Measurements from ENCODE around the gene FANCB.
A peak's percentile ranks its signal among the peaks of the same experiment; 100 is the strongest.

Gene FANCB

DNA sequence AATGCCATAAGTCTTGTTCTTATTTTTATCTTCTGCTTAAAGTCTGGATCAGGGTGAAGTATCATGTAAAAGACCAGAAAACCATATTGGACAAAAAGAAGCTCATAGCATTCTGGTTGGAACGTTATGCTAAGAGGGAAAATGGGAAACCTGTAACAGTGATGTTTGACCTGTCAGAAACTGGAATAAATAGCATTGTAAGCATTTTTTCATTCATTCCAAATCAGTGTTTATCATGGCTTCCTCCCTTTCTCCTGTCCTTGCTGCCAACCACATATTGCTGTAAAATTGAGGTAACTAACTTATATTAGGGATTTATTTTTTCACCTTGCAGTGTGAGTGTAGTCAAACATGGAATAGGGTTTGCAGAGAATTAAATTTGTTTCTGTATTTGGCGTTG, 24.2 kb upstream of the FANCB start:
- Histone ChIP-seq H2AFZ (ENCODE audit: low read length, unreplicated experiment) (no peak overlapping the region), H3K27me3 (ENCODE audit: insufficient read depth, low read length) (no peaks in the 10 kb centered on the region), H3K4me3 (ENCODE audit: low read depth, low read length) (no peak overlapping the region), H3K79me2 (ENCODE audit: control insufficient read depth, insufficient read depth, low read length, unreplicated experiment) (no peaks in the 10 kb centered on the region), H3K27ac (ENCODE audit: low read depth, low read length) (no peak overlapping the region), H3K36me3 (ENCODE audit: insufficient read depth, low read length) (peaks cover 32% of the 10 kb centered on the region), H3K4me1 (ENCODE audit: control insufficient read depth, insufficient read depth, low read length, unreplicated experiment) (peaks cover 11% of the 10 kb centered on the region)

DNA sequence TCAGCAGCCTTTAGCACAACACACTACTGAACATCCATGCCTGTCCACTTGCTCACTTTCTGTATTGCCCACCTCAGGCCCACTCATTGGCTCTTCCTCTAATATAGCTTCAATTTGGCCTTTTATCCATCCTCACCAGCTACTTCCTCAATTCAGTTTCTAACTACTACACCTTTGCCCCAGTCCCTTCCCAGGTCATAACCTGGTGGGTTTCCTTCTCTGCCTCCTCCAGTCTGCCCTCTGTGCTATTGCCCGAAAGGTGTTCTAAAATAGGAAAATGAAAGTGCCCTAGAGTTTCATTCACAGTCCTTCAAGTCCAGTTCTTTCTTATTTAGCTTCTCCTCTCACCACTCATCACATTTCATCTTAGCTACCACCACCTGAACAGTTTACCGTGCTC, 23.4 kb upstream of the FANCB start:
- H3K27me3 ChIP-seq (ENCODE audit: insufficient read depth, low read length): no peaks in the 10 kb centered on the region
- H3K4me3 ChIP-seq (ENCODE audit: low read depth, low read length): no peak overlapping the region
- peaks cover 11% of the 10 kb centered on the region for H3K4me1 ChIP-seq (ENCODE audit: control insufficient read depth, insufficient read depth, low read length, unreplicated experiment)
- H3K79me2 ChIP-seq (ENCODE audit: control insufficient read depth, insufficient read depth, low read length, unreplicated experiment): no peaks in the 10 kb centered on the region
- no peak overlapping the region for H3K27ac ChIP-seq (ENCODE audit: low read depth, low read length)
- no peak overlapping the region for H2AFZ ChIP-seq (ENCODE audit: low read length, unreplicated experiment)
- peaks cover 27% of the 10 kb centered on the region for H3K36me3 ChIP-seq (ENCODE audit: insufficient read depth, low read length)

DNA sequence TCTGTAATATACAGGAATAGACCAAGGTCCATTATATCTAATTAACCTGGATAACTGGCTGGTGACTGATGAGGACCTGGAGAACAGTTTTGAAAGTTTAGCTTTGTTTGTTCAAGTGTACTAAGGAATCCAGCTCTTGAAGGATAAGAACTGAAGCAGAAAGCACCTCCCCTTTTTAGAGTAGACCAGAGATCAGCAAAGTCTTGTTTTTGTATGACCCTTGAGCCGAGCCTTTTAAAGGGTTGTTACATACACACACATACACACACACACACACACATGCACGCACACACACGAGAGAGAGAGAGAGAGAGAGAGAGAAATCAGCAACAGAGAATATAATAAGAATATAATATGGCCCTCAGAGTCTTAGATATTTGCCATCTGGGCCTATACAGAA, 13.4 kb upstream of the FANCB start:
- peaks cover 14% of the 10 kb centered on the region for H3K4me1 ChIP-seq (ENCODE audit: control insufficient read depth, insufficient read depth, low read length, unreplicated experiment)
- H3K36me3 ChIP-seq (ENCODE audit: insufficient read depth, low read length): no peaks in the 10 kb centered on the region
- H3K27me3 ChIP-seq (ENCODE audit: insufficient read depth, low read length): no peaks in the 10 kb centered on the region
- H3K79me2 ChIP-seq (ENCODE audit: control insufficient read depth, insufficient read depth, low read length, unreplicated experiment): peaks cover 9% of the 10 kb centered on the region
- H3K4me3 ChIP-seq (ENCODE audit: low read depth, low read length): no peak overlapping the region
- no peak overlapping the region for H2AFZ ChIP-seq (ENCODE audit: low read length, unreplicated experiment)
- H3K27ac ChIP-seq (ENCODE audit: low read depth, low read length): no peak overlapping the region

DNA sequence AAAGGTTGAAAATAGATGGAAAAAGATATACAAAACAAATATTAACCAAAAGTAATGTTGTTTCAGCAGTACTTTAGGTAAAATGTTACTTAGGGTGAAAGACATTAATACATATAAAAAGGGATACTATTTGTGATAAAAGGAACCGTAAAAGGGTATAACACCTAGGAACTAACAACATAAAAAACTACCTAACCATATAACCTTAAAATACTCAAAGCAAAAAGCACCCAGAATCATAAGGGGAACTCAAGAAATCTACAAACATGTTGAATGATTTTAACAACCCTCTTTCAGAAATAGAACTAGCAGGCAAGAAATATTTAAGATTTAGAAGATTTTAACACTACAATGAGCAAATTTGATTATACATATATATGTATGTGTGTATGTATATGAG, 11.8 kb upstream of the FANCB start:
- H3K36me3 ChIP-seq (ENCODE audit: insufficient read depth, low read length): no peaks in the 10 kb centered on the region
- H3K4me3 ChIP-seq (ENCODE audit: low read depth, low read length): no peak overlapping the region
- no peaks in the 10 kb centered on the region for H3K4me1 ChIP-seq (ENCODE audit: control insufficient read depth, insufficient read depth, low read length, unreplicated experiment)
- peaks cover 4% of the 10 kb centered on the region for H3K79me2 ChIP-seq (ENCODE audit: control insufficient read depth, insufficient read depth, low read length, unreplicated experiment)
- no peak overlapping the region for H3K27ac ChIP-seq (ENCODE audit: low read depth, low read length)
- H2AFZ ChIP-seq (ENCODE audit: low read length, unreplicated experiment): no peak overlapping the region
- no peaks in the 10 kb centered on the region for H3K27me3 ChIP-seq (ENCODE audit: insufficient read depth, low read length)

DNA sequence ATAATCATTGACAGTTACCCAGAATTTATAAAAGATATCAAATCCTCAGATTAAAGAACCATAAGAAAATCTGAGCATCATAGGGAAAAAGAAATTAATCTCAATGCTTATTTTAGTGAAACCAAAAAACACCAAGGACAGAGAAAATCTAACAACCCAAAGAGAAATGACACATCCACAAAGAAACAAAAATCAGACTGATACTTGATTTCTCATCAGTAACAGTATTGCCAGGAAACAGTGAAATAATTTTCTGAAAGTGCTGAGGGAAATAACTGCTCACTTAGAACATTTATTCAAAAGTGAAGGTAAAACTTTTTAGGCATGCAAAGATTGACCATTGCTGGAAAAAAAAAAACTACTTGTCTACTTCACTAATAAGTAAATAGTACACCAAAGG, 11.0 kb upstream of the FANCB start:
- H3K4me1 ChIP-seq (ENCODE audit: control insufficient read depth, insufficient read depth, low read length, unreplicated experiment): no peaks in the 10 kb centered on the region
- no peaks in the 10 kb centered on the region for H3K27me3 ChIP-seq (ENCODE audit: insufficient read depth, low read length)
- no peak overlapping the region for H2AFZ ChIP-seq (ENCODE audit: low read length, unreplicated experiment)
- H3K4me3 ChIP-seq (ENCODE audit: low read depth, low read length): no peak overlapping the region
- no peaks in the 10 kb centered on the region for H3K36me3 ChIP-seq (ENCODE audit: insufficient read depth, low read length)
- H3K79me2 ChIP-seq (ENCODE audit: control insufficient read depth, insufficient read depth, low read length, unreplicated experiment): peaks cover 13% of the 10 kb centered on the region
- no peak overlapping the region for H3K27ac ChIP-seq (ENCODE audit: low read depth, low read length)

DNA sequence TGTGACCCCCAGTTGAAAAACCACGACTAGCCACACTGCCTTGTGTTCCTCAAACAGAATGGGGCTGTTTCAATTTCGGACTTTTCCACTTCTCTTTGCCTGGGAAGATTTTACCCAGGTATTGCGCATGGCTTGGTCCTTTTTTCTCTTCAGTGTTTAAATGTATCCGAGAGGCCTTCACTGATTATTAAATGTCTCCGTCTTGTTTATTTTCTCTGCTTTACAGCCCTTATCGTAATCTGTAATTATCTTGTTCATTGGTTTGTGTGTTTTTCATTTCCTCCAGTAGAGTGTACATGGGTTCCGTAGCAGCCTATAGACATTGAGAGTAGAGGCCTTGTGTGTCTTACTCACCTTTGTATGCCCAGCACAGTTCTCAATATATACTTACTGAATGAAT, 2.8 kb upstream of the FANCB start:
- Histone ChIP-seq H3K4me1 (ENCODE audit: control insufficient read depth, insufficient read depth, low read length, unreplicated experiment) (peaks cover 19% of the 10 kb centered on the region), H3K27me3 (ENCODE audit: insufficient read depth, low read length) (no peaks in the 10 kb centered on the region), H3K27ac (ENCODE audit: low read depth, low read length) (no peak overlapping the region), H3K4me3 (ENCODE audit: low read depth, low read length) (no peak overlapping the region), H2AFZ (ENCODE audit: low read length, unreplicated experiment) (no peak overlapping the region), H3K36me3 (ENCODE audit: insufficient read depth, low read length) (peaks cover 9% of the 10 kb centered on the region; the same call in 1 of the 2 replicates), H3K79me2 (ENCODE audit: control insufficient read depth, insufficient read depth, low read length, unreplicated experiment) (peaks cover 44% of the 10 kb centered on the region)

DNA sequence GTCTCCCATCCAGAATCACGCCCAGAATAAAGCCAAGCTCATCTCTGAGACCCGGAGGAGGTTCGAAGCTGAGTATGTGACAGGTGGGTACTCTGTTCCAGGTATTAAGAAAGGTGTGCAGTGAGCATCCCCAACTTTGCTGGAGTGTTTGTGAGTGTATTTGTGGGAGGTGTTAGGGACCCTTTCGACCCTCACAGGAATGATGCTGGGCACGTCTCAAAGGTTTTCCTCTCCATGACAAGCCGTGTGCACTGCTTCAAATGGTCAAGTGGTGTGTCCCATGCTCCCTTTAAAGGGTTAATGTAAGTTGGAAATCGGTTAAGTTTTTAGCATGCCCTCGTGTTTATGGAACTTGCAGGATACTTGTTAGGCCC, 794 bp upstream of the FANCB start:
- peak overlapping the region; percentile 47; the same call in 1 of the 2 replicates for H3K27ac ChIP-seq (ENCODE audit: low read depth, low read length)
- peaks cover 23% of the 10 kb centered on the region for H3K4me1 ChIP-seq (ENCODE audit: control insufficient read depth, insufficient read depth, low read length, unreplicated experiment)
- no peaks in the 10 kb centered on the region for H3K27me3 ChIP-seq (ENCODE audit: insufficient read depth, low read length)
- H3K36me3 ChIP-seq (ENCODE audit: insufficient read depth, low read length): peaks cover 15% of the 10 kb centered on the region; the same call in 1 of the 2 replicates
- peaks cover 49% of the 10 kb centered on the region for H3K79me2 ChIP-seq (ENCODE audit: control insufficient read depth, insufficient read depth, low read length, unreplicated experiment)
- H2AFZ ChIP-seq (ENCODE audit: low read length, unreplicated experiment): peak overlapping the region; percentile 97
- peak overlapping the region; percentile 99 for H3K4me3 ChIP-seq (ENCODE audit: low read depth, low read length)

DNA sequence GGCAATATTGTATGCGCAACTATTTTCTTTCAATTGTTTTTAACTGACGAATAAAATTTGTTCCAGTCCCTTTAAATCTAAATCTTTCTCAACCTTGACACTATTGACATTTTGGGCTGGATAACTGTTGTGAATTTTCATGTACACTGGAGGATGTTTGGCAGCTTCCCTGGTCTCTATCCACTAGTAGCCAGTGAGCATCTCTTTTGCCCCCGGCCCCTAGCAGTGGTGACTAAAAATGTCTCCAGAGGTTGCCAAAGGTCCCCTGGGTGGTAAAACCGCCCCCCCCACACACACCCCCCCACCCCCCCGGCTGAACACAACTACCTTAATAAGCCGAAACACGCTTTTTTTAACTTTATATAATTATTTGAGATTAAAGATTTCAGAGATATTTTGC, 514 bp downstream of the FANCB start:
- Histone ChIP-seq H3K36me3 (ENCODE audit: insufficient read depth, low read length) (peaks cover 28% of the 10 kb centered on the region), H2AFZ (ENCODE audit: low read length, unreplicated experiment) (peak overlapping the region; percentile 6), H3K27ac (ENCODE audit: low read depth, low read length) (peak overlapping the region; percentile 61), H3K27me3 (ENCODE audit: insufficient read depth, low read length) (no peaks in the 10 kb centered on the region), H3K79me2 (ENCODE audit: control insufficient read depth, insufficient read depth, low read length, unreplicated experiment) (peaks cover 56% of the 10 kb centered on the region), H3K4me3 (ENCODE audit: low read depth, low read length) (peak overlapping the region; percentile 99), H3K4me1 (ENCODE audit: control insufficient read depth, insufficient read depth, low read length, unreplicated experiment) (peaks cover 23% of the 10 kb centered on the region)

DNA sequence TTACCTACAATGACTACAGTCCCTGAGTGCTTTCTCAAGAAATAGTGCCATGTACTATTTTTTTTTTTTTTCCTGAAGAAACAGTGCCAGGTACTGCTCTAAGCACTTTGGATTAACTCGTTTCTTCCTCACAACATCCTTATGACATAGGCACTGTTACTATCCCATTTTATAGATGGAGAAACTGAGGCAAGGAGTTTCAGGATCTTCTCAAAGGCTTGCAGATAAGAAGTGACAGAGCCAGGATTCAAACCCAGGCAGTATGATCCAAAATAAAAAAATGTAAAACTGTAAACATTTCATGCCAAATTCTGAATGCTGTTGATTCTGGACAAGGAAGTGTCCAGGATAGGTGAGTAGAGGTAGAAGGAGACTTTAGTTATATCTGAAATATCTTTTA, 1.1 kb downstream of the FANCB start:
- H3K4me3 ChIP-seq (ENCODE audit: low read depth, low read length): peak overlapping the region; percentile 99
- H3K27ac ChIP-seq (ENCODE audit: low read depth, low read length): no peak overlapping the region
- peaks cover 62% of the 10 kb centered on the region for H3K79me2 ChIP-seq (ENCODE audit: control insufficient read depth, insufficient read depth, low read length, unreplicated experiment)
- no peaks in the 10 kb centered on the region for H3K27me3 ChIP-seq (ENCODE audit: insufficient read depth, low read length)
- peaks cover 29% of the 10 kb centered on the region for H3K36me3 ChIP-seq (ENCODE audit: insufficient read depth, low read length)
- H3K4me1 ChIP-seq (ENCODE audit: control insufficient read depth, insufficient read depth, low read length, unreplicated experiment): peaks cover 23% of the 10 kb centered on the region
- no peak overlapping the region for H2AFZ ChIP-seq (ENCODE audit: low read length, unreplicated experiment)

DNA sequence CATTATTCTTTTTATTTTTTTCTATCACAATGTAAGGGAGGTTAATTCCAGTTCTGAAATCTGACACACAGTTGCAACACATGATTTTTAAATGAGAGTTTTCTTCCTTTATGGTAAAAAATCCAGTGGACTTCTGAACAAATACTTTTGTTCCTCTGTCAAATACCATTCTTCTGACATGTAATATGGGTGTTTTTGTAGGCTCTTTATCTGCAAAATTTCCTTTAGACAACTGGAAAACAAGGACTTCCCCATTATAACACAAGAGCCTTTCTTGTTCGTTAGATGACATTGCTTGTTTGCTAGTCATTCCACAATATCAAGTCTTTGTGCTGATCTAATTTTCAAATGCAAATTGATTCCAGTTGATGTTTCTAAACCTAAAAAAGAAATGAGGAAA, 7.7 kb downstream of the FANCB start:
- Histone ChIP-seq H3K79me2 (ENCODE audit: control insufficient read depth, insufficient read depth, low read length, unreplicated experiment) (peaks cover 33% of the 10 kb centered on the region), H3K36me3 (ENCODE audit: insufficient read depth, low read length) (peaks cover 26% of the 10 kb centered on the region), H3K4me1 (ENCODE audit: control insufficient read depth, insufficient read depth, low read length, unreplicated experiment) (peaks cover 21% of the 10 kb centered on the region), H3K27ac (ENCODE audit: low read depth, low read length) (peak overlapping the region; percentile 73), H3K4me3 (ENCODE audit: low read depth, low read length) (peak overlapping the region; percentile 44; the same call in 1 of the 2 replicates), H3K27me3 (ENCODE audit: insufficient read depth, low read length) (no peaks in the 10 kb centered on the region), H2AFZ (ENCODE audit: low read length, unreplicated experiment) (no peak overlapping the region)

DNA sequence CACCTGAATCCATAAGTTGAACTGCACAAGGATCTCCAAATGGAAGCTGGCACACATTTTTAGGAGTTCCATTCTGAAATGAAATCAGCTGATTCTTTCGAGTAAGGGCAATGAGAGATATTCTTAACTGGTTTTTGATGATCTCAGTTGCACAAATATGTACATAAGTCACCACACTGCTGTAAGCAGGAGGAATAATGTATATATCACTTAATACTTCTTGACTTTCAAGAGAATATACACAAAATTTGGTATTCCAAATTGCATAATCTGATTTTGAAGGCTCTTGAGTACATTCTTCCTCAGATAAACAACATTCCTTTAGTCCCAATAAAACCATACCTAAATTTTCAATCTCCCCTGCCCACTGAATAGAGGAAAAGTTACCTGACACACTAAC, 8.2 kb downstream of the FANCB start:
- peak overlapping the region; percentile 45; the same call in 1 of the 2 replicates for H3K4me3 ChIP-seq (ENCODE audit: low read depth, low read length)
- H3K4me1 ChIP-seq (ENCODE audit: control insufficient read depth, insufficient read depth, low read length, unreplicated experiment): peaks cover 21% of the 10 kb centered on the region
- H2AFZ ChIP-seq (ENCODE audit: low read length, unreplicated experiment): peak overlapping the region; percentile 14
- no peaks in the 10 kb centered on the region for H3K27me3 ChIP-seq (ENCODE audit: insufficient read depth, low read length)
- H3K79me2 ChIP-seq (ENCODE audit: control insufficient read depth, insufficient read depth, low read length, unreplicated experiment): peaks cover 29% of the 10 kb centered on the region
- H3K27ac ChIP-seq (ENCODE audit: low read depth, low read length): peak overlapping the region; percentile 73
- H3K36me3 ChIP-seq (ENCODE audit: insufficient read depth, low read length): peaks cover 25% of the 10 kb centered on the region

All from ACC112 (cell line).